SK-N-SH (cell line): ENCODE measurements around the gene MTERF4. TPM values are rescaled to one million over a fixed set of nuclear protein-coding genes. Genes with fewer than 3 reads are reported as not detected.

ENCODE experiments used
- CTCF ChIA-PET: fragments of 300-600, 350-600 bp; formaldehyde crosslinking; extraction: SDS; loops from one replicate; lab custom pipeline; 2021; lab: Yijun Ruan, JAX
- POLR2A ChIA-PET: fragments of 350-600 bp; sonication (Branson Sonifier 250); formaldehyde crosslinking; extraction: SDS; loops from one replicate; lab custom pipeline; 2020; ENCODE audit warnings: antibody characterized with exemption, inconsistent platforms; lab: Yijun Ruan, JAX
- DNase-seq: peaks from one replicate; pipeline ENCODE4 v3.0.0; 2012
- H2AFZ ChIP-seq: fragments of 200-600 bp; sonication (generic); 2 replicates; pipeline ENCODE4 v1.8.1; 2016; ENCODE audit warnings: antibody characterized with exemption, mild to moderate bottlenecking, low read depth
- H3F3A ChIP-seq: fragments of 200-600 bp; sonication (generic); replicated peaks from 2 replicates; pipeline ENCODE3; 2016; ENCODE audit warnings: antibody characterized with exemption, mild to moderate bottlenecking; ENCODE audit not compliant: insufficient read depth
- H3K27ac ChIP-seq, 2 experiments: fragments of 200-500 bp in 1 of 2; fragments of 200-600 bp in 1 of 2; sonication (Bioruptor generic) in 1 of 2; sonication (generic), shearing (Covaris generic) in 1 of 2; 2 replicates each; pipeline versions ENCODE4 v1.5.1 to v1.6.1; 2014 to 2016; ENCODE audit warnings: low read depth in 2 of 2, inconsistent platforms in 1 of 2, low read length in 1 of 2, mild to moderate bottlenecking in 1 of 2, mixed read lengths in 1 of 2
- H3K27me3 ChIP-seq: fragments of 200-600 bp; sonication (generic), shearing (Covaris generic); 2 replicates; pipeline ENCODE4 v1.6.1; 2016; ENCODE audit warnings: mixed run types; ENCODE audit not compliant: insufficient read depth
- H3K36me3 ChIP-seq, 2 experiments: fragments of 200-500 bp in 1 of 2; fragments of 200-600 bp in 1 of 2; sonication (Bioruptor generic) in 1 of 2; sonication (generic) in 1 of 2; replicated peaks in 1 of 2; 2 replicates each; pipeline versions ENCODE3 to v1.5.1; 2014 to 2016; ENCODE audit warnings: low read length in 1 of 2, mild to moderate bottlenecking in 1 of 2; ENCODE audit not compliant: insufficient read depth in 2 of 2, control insufficient read depth in 1 of 2
- H3K4me1 ChIP-seq, 2 experiments: fragments of 200-500 bp in 1 of 2; fragments of 200-600 bp in 1 of 2; sonication (Bioruptor generic) in 1 of 2; sonication (generic), shearing (Covaris generic) in 1 of 2; 2 replicates each; pipeline versions ENCODE4 v1.5.1 to v1.6.1; 2014 to 2016; ENCODE audit warnings: low read depth in 1 of 2, low read length in 1 of 2, mixed run types in 1 of 2; ENCODE audit not compliant: insufficient read depth in 2 of 2, control insufficient read depth in 1 of 2
- H3K4me2 ChIP-seq: fragments of 200-600 bp; sonication (generic), shearing (Covaris generic); 2 replicates; pipeline ENCODE4 v1.6.1; 2017; ENCODE audit warnings: mixed run types
- H3K4me3 ChIP-seq, 2 experiments: fragments of 200-500 bp in 1 of 2; fragments of 200-600 bp in 1 of 2; sonication (Bioruptor generic) in 1 of 2; sonication (generic), shearing (Covaris generic) in 1 of 2; 2 replicates each; pipeline versions ENCODE4 v1.5.1 to v1.8.1; 2014 to 2016; ENCODE audit warnings: low read depth in 2 of 2, inconsistent platforms in 1 of 2, low read length in 1 of 2, mild to moderate bottlenecking in 1 of 2, mixed read lengths in 1 of 2, moderate library complexity in 1 of 2
- H3K79me2 ChIP-seq: fragments of 200-600 bp; sonication (generic); 2 replicates; pipeline ENCODE4 v1.8.1; 2017; ENCODE audit warnings: mild to moderate bottlenecking; ENCODE audit not compliant: insufficient read depth
- H3K9ac ChIP-seq: fragments of 200-600 bp; sonication (generic); 2 replicates; pipeline ENCODE4 v1.6.1; 2017; ENCODE audit warnings: mixed run types
- H3K9me2 ChIP-seq: fragments of 200-600 bp; sonication (generic); 2 replicates; pipeline ENCODE4 v1.6.1; 2017; ENCODE audit warnings: mixed run types
- H3K9me3 ChIP-seq: fragments of 200-600 bp; sonication (generic); 2 replicates; pipeline ENCODE4 v1.6.1; 2017; ENCODE audit warnings: mixed run types, mild to moderate bottlenecking, moderate library complexity
- H4K20me1 ChIP-seq: fragments of 200-600 bp; sonication (generic); 2 replicates; pipeline ENCODE4 v1.6.1; 2017; ENCODE audit warnings: mild to moderate bottlenecking, mixed run types; ENCODE audit not compliant: insufficient read depth
- CHD2 ChIP-seq: fragments of 150-350 bp; IDR thresholded peaks from 2 replicates; pipeline ENCODE4 v1.6.1; 2018; ENCODE audit warnings: low read length; ENCODE audit not compliant: partially characterized antibody
- CTCF ChIP-seq: fragments of 200-600 bp; sonication (generic); IDR thresholded peaks from 2 replicates; pipeline ENCODE4 v1.6.1; 2017; ENCODE audit warnings: antibody characterized with exemption, mild to moderate bottlenecking, moderate library complexity
- ELF1 ChIP-seq: IDR thresholded peaks from 2 replicates; pipeline ENCODE4 v1.4.0; 2012
- EP300 ChIP-seq, 2 experiments: IDR thresholded peaks; 2 replicates each; pipeline versions ENCODE4 v1.4.0 to v1.6.1; 2012; ENCODE audit warnings: borderline replicate concordance in 1 of 2, low read depth in 1 of 2, low read length in 1 of 2
- EZH2phosphoT487 ChIP-seq: fragments of 200-600 bp; sonication (generic); IDR thresholded peaks from 2 replicates; pipeline ENCODE4 v1.6.1; 2017; ENCODE audit warnings: low read depth, mixed run types, mild to moderate bottlenecking, antibody characterized with exemption, moderate library complexity, borderline replicate concordance
- FOSL2 ChIP-seq: IDR thresholded peaks from 2 replicates; pipeline ENCODE4 v1.4.0; 2012; ENCODE audit warnings: low read depth, mild to moderate bottlenecking, moderate library complexity, borderline replicate concordance
- FOXJ3 ChIP-seq: sonication (generic); formaldehyde crosslinking; IDR thresholded peaks from 2 replicates; pipeline ENCODE4 v1.5.1; 2020; ENCODE audit warnings: mild to moderate bottlenecking, missing genetic modification reagents
- FOXM1 ChIP-seq: IDR thresholded peaks from 2 replicates; pipeline ENCODE4 v1.4.0; 2012; ENCODE audit warnings: low read depth, mild to moderate bottlenecking
- GABPA ChIP-seq: IDR thresholded peaks from 2 replicates; pipeline ENCODE4 v1.4.0; 2012; ENCODE audit warnings: low read depth, mild to moderate bottlenecking
- GATA2 ChIP-seq: sonication (generic); formaldehyde crosslinking; IDR thresholded peaks from 2 replicates; pipeline ENCODE4 v1.5.0; 2020; ENCODE audit warnings: mild to moderate bottlenecking, missing genetic modification reagents
- JUND ChIP-seq: IDR thresholded peaks from 2 replicates; pipeline ENCODE4 v1.4.0; 2012
- MXI1 ChIP-seq: IDR thresholded peaks from 2 replicates; pipeline ENCODE4 v1.6.1; 2012; ENCODE audit warnings: mild to moderate bottlenecking, low read depth, low read length, improper control_type of control experiment
- NFIC ChIP-seq: IDR thresholded peaks from 2 replicates; pipeline ENCODE4 v1.4.0; 2012; ENCODE audit warnings: borderline replicate concordance
- NRF1 ChIP-seq: IDR thresholded peaks from 2 replicates; pipeline ENCODE4 v1.6.1; 2012; ENCODE audit warnings: low read depth, mild to moderate bottlenecking, low read length
- PBX3 ChIP-seq: IDR thresholded peaks from 2 replicates; pipeline ENCODE4; 2012
- RFX5 ChIP-seq: IDR thresholded peaks from 2 replicates; pipeline ENCODE4 v1.6.1; 2012; ENCODE audit warnings: mild to moderate bottlenecking, improper control_type of control experiment, low read length
- RXRA ChIP-seq: IDR thresholded peaks from 2 replicates; pipeline ENCODE4 v1.4.0; 2012; ENCODE audit warnings: low read depth, mild to moderate bottlenecking, borderline replicate concordance
- SIN3A ChIP-seq: IDR thresholded peaks from 2 replicates; pipeline ENCODE4 v1.6.1; 2012; ENCODE audit warnings: low read depth, mild to moderate bottlenecking, low read length, moderate library complexity, borderline replicate concordance
- SMC3 ChIP-seq: IDR thresholded peaks from 2 replicates; pipeline ENCODE4 v1.6.1; 2012; ENCODE audit warnings: low read depth, low read length, improper control_type of control experiment
- TAF1 ChIP-seq: IDR thresholded peaks from 2 replicates; pipeline ENCODE4 v1.6.1; 2012; ENCODE audit warnings: low read depth, mild to moderate bottlenecking, low read length, moderate library complexity, borderline replicate concordance
- TEAD4 ChIP-seq: IDR thresholded peaks from 2 replicates; pipeline ENCODE4 v1.4.0; 2012; ENCODE audit warnings: mild to moderate bottlenecking, borderline replicate concordance; ENCODE audit not compliant: insufficient read depth
- USF2 ChIP-seq: fragments of 150-350 bp; IDR thresholded peaks from 2 replicates; pipeline ENCODE4 v1.6.1; 2017; ENCODE audit warnings: antibody characterized with exemption, low read length, low read depth, borderline replicate concordance
- YY1 ChIP-seq: IDR thresholded peaks from 2 replicates; pipeline ENCODE4 v1.4.0; 2012; ENCODE audit warnings: low read depth, mild to moderate bottlenecking
- WGBS: methylation state at CpG from one replicate; pipeline ENCODE4 v1.1.6; 2017; ENCODE audit warnings: low lambda C conversion rate; 5-methylcytosine and 5-hydroxymethylcytosine counted together
- polyA plus RNA-seq, 3 experiments: library from polyadenylated mRNA; depleted of rRNA; stranded (reverse); fragments of >200 nt; gene quantifications; 2 replicates each; pipeline ENCODE4 v1.2.3, GENCODE V29; 2012
- TF ChIP-seq, protein P1 (sequence below): IDR thresholded peaks from 2 replicates; pipeline ENCODE4 v1.4.0; 2012; ENCODE audit warnings: low read depth, borderline replicate concordance
- TF ChIP-seq, protein P2 (sequence below): IDR thresholded peaks from 2 replicates; pipeline ENCODE4 v1.4.0; 2012; ENCODE audit warnings: low read depth, borderline replicate concordance

Gene MTERF4
- polyA plus RNA-seq, 1 of the 3 experiments (the other 2 are of a cell fraction) = 31.0 TPM

- peaks cover 0 to 4% of the 10 kb centered on the region in 2 experiments for H3K36me3 ChIP-seq
- ChIA-PET CTCF (interaction anchor here (0.7 to 2.4 kb wide), 10 partner anchors 17 to 299 kb away, joined by 3 to 10 read pairs (median 3); no protein-coding TSS in a partner anchor), POLR2A (no interaction called here)
- H3K9ac ChIP-seq = peak within 1 kb of the TSS; percentile 69; the same call in 1 of the 2 replicates
- H3K27ac ChIP-seq = peak within 1 kb of the TSS; percentile 14 to 67; a peak in 2 of 4 replicates
- H3F3A ChIP-seq = peaks cover 5% of the 10 kb centered on the region
- peak within 1 kb of the TSS; percentile 97 for H3K4me2 ChIP-seq
- peak within 1 kb of the TSS; percentile 81 to 94 for H3K4me3 ChIP-seq
- H2AFZ ChIP-seq = peak within 1 kb of the TSS; percentile 98
- peak; percentile 98 for DNase-seq
- no peaks in the 10 kb centered on the region for H3K9me3 ChIP-seq
- H3K79me2 ChIP-seq = peaks cover 29% of the 10 kb centered on the region
- H3K4me1 ChIP-seq = peaks cover 6 to 18% of the 10 kb centered on the region in 2 experiments; a peak in 3 of 4 replicates
- no peaks in the 10 kb centered on the region for H3K27me3 ChIP-seq
- WGBS = 0% methylated on average over 38 of the region's 73 CpGs
- no peaks in the 10 kb centered on the region for H4K20me1 ChIP-seq
- H3K9me2 ChIP-seq = no peaks in the 10 kb centered on the region
- TF ChIP-seq FOXJ3 (no peak), NFIC (no peak), RXRA (no peak), FOXM1 (no peak), NRF1 (peak; percentile 92), EP300 (IDR thresholded peaks at IDR 0.05; ENCODE audit: borderline replicate concordance in 1 of 2, low read depth in 1 of 2, low read length in 1 of 2) (no peak), RFX5 (0 out of 2 replicates have a peak, but pooled peaks have one; percentile 36), TEAD4 (no peak), GABPA (no peak; the same call in 1 of the 2 replicates), GATA2 (CRISPR knock-in tag) (no peak), TAF1 (peak; percentile 70), SMC3 (no peak), CHD2 (no peak), USF2 (no peak), PBX3 (peak; percentile 20; the same call in 1 of the 2 replicates), MXI1 (peak; percentile 48), YY1 (peak; percentile 95), SIN3A (0 out of 2 replicates have a peak, but pooled peaks have one; percentile 23), FOSL2 (no peak), CTCF (no peak), EZH2phosphoT487 (no peak), JUND (no peak), ELF1 (peak; percentile 79)
- TF ChIP-seq, protein P1, sequence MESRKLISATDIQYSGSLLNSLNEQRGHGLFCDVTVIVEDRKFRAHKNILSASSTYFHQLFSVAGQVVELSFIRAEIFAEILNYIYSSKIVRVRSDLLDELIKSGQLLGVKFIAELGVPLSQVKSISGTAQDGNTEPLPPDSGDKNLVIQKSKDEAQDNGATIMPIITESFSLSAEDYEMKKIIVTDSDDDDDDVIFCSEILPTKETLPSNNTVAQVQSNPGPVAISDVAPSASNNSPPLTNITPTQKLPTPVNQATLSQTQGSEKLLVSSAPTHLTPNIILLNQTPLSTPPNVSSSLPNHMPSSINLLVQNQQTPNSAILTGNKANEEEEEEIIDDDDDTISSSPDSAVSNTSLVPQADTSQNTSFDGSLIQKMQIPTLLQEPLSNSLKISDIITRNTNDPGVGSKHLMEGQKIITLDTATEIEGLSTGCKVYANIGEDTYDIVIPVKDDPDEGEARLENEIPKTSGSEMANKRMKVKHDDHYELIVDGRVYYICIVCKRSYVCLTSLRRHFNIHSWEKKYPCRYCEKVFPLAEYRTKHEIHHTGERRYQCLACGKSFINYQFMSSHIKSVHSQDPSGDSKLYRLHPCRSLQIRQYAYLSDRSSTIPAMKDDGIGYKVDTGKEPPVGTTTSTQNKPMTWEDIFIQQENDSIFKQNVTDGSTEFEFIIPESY = no peak
- TF ChIP-seq, protein P2, sequence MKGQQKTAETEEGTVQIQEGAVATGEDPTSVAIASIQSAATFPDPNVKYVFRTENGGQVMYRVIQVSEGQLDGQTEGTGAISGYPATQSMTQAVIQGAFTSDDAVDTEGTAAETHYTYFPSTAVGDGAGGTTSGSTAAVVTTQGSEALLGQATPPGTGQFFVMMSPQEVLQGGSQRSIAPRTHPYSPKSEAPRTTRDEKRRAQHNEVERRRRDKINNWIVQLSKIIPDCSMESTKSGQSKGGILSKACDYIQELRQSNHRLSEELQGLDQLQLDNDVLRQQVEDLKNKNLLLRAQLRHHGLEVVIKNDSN = no peak
These were observed 48.0 kb upstream of the MTERF4 start, which contains the start of gene PPP1R7 for GRCh38 chr2:241149925-241150659. Gene PPP1R7 (plus strand): TSS chr2:241150467. CDS start chr2:241150496, 29 bp downstream.
